Measurements from ENCODE around the gene TIFAB.

The TIFAB gene

DNA sequence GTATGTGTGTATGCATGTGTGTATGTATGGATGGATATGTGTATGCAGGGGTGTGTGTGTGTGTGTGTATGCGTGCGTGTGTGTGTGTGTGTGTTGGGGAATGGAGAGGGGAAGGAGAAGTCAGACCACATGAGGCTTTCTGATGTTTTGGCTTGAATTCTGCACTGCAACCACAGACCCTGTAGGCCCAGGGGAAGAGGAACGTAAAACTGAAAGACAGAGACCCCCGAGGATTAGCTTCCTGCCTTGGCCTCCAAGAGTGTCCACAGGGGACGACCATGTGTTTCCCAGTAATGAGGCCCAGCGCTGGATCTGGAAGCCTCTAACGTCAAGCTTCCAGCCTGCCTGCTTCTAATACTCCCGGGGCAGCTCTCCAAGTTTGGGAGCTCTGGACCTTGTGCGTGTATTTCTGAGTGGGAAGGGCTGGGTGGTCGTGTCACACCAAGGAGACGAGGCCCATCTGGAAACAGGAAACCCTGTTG is 10.8 kb downstream of the TIFAB start:
- Histone ChIP-seq H2AFZ (ENCODE audit: low read depth, low read length) (no peak overlapping the region), H3K27me3 (ENCODE audit: insufficient read depth, low read length) (peaks cover 30% of the 10 kb centered on the region), H3K4me3 (ENCODE audit: low read length) (no peak overlapping the region), H3K4me1 (ENCODE audit: insufficient read depth, low read length) (no peaks in the 10 kb centered on the region), H3K9me3 (ENCODE audit: low read length) (no peaks in the 10 kb centered on the region), H3K36me3 (ENCODE audit: insufficient read depth, low read length) (no peaks in the 10 kb centered on the region)

DNA sequence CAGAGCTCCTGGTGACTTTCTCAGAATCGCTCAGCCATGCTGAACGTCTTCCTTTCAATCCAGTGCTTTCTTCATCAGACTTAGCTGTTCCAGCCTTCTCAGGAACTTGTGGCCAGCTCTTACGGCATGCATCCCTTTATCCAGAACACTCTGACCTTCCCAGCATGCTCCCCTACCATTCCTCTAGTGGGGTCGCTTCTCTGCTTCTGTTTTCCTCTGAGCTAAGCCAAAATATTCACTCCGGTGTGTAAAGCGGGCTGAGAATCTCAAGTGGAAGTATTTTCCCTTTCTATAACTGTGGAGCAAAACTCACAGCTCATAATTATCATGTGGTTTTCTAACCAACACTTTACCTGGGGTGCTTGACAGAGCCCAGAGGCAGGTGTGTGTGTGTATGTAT is 11.2 kb downstream of the TIFAB start:
- H3K4me3 ChIP-seq (ENCODE audit: low read length): no peak overlapping the region
- peaks cover 30% of the 10 kb centered on the region for H3K27me3 ChIP-seq (ENCODE audit: insufficient read depth, low read length)
- no peaks in the 10 kb centered on the region for H3K36me3 ChIP-seq (ENCODE audit: insufficient read depth, low read length)
- H3K4me1 ChIP-seq (ENCODE audit: insufficient read depth, low read length): no peaks in the 10 kb centered on the region
- no peaks in the 10 kb centered on the region for H3K9me3 ChIP-seq (ENCODE audit: low read length)
- H2AFZ ChIP-seq (ENCODE audit: low read depth, low read length): no peak overlapping the region

DNA sequence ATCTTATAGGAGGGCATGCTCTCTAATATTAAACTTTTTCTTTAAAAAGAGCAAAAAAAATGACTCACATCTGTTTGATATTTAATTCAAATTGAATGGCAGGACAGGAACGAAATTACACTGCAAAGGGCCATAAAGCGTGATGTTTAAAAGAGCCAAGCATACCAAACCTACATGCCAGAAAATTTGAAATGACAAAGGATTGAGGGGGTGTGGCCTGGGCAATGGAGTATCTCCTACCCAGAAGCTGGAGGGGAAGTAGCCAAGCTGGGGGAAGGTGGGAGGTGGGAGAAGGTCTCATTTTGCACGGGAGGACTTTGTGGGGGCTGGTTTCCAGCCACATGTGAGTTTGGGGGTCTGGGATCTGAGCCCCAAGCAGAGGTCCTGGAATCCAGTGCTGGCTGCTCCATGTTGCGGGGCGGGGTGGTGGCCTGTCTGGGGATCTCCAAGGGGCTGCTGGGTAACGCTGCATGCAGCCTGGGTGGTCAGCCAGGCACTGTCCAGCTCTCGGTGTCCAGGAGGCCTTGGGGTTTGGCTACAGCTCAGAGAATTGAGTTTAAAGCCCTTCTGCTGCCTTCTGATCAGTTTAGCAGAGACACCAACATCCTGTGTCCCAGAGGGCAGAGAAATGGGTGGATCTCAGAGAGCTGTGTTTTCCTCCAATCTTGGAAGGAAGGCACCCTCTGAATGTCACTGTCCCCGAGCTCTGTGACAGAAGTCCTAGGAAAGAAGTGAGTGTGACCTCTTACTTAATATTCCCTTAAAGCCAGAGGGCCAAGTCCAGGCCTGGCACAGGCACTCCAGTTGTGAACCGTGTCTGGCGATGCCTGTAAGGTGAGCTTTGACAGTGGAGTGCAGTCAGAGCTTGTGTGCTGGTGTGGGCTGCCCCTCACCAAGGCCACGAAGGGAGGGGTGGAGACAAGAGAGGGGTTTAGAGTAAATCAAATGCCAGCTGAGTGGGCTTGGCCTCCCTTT is 12.6 kb downstream of the TIFAB start:
- Histone ChIP-seq H3K9me3 (ENCODE audit: low read length) (no peaks in the 10 kb centered on the region), H3K4me1 (ENCODE audit: insufficient read depth, low read length) (no peaks in the 10 kb centered on the region), H3K36me3 (ENCODE audit: insufficient read depth, low read length) (no peaks in the 10 kb centered on the region), H3K27me3 (ENCODE audit: insufficient read depth, low read length) (peaks cover 23% of the 10 kb centered on the region), H3K4me3 (ENCODE audit: low read length) (no peak overlapping the region), H2AFZ (ENCODE audit: low read depth, low read length) (no peak overlapping the region)

DNA sequence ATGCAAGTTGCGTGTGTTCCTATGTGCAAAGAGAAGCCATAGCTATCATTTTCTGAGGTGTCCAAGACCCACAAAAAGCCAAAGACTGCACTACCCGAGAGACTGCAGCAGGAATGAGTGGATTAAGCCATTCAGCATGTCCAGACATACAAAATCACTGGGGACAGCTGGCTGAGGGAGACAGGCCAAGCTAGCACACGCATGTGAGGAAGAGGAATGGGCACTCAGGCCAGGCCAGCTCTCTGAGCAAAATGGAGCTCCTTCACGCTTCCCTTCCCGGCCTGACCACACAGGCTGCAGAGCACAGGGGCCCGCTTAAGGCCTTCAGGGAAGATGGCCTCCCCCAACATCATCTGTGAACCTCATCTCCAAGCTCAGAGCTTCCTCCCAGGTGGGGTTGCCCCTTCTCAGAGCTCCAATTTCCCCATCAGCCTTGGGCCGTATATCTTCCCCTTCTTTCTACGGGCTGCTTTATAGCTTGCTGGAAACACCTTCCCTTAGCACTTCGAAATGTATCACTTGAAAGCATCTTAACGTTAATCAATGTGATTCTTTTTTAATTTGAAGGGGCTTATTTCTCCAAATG is 13.4 kb downstream of the TIFAB start:
- Histone ChIP-seq H3K4me1 (ENCODE audit: insufficient read depth, low read length) (no peaks in the 10 kb centered on the region), H3K27me3 (ENCODE audit: insufficient read depth, low read length) (peaks cover 20% of the 10 kb centered on the region), H3K9me3 (ENCODE audit: low read length) (no peaks in the 10 kb centered on the region), H3K4me3 (ENCODE audit: low read length) (no peak overlapping the region), H3K36me3 (ENCODE audit: insufficient read depth, low read length) (no peaks in the 10 kb centered on the region), H2AFZ (ENCODE audit: low read depth, low read length) (no peak overlapping the region)

DNA sequence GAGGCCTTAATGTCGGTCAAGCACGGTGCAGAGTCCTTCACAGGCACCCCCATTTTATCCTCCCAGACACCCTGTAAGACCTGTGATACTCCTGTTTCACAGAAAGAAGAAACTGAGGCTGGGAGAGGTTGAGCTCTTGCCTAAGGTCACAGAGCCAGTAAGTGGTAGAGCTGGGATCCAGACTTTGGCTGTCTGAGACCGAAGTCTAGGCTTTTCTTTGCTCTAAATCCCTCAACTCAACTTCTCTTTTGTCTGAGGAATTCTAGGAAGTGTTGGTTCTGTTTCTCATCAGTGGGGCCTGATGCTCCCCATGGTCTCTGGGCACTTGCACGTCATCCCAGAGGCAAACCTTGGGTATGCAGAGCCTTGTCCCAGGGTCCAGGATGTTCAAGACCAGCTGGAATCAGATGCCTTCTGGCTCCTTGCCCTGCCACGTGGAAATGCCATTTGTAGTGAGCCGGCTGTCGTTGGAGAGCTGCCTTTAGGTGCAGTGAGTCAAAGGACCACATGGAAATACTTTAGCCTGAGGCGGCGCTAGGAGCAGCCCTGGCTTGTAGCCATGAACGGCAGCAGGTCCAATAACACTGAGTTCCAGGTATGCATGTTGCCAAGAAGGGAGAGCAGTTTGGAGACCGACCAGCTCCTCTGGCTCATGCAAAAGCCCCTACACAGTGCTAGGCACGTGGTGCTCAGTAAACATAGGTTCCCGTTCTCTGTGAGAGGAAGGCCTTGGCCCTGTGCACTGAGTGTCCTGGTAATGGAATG is 14.2 kb downstream of the TIFAB start:
- H3K4me1 ChIP-seq (ENCODE audit: insufficient read depth, low read length): no peaks in the 10 kb centered on the region
- H3K9me3 ChIP-seq (ENCODE audit: low read length): no peaks in the 10 kb centered on the region
- H3K36me3 ChIP-seq (ENCODE audit: insufficient read depth, low read length): no peaks in the 10 kb centered on the region
- peaks cover 20% of the 10 kb centered on the region for H3K27me3 ChIP-seq (ENCODE audit: insufficient read depth, low read length)
- H3K4me3 ChIP-seq (ENCODE audit: low read length): no peak overlapping the region
- H2AFZ ChIP-seq (ENCODE audit: low read depth, low read length): no peak overlapping the region

DNA sequence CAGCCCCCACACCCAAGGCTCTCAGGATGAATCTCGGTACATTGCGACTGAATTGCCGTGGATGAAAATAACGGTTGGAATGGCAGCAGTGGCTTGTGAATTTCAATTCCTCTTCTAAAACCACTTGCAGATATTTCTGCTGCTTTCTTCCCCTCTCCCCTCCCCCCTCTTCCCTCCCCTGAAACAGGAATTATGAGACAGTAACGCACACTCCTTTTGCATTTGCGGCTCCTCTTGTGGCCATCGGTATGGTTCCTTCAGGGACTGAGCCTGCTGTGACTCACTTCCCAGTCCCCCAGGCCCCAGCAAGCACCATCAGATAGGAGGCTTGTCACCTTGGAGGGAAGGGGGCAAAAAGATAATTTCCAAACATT is 14.7 kb downstream of the TIFAB start:
- Histone ChIP-seq H3K4me1 (ENCODE audit: insufficient read depth, low read length) (no peaks in the 10 kb centered on the region), H2AFZ (ENCODE audit: low read depth, low read length) (no peak overlapping the region)

DNA sequence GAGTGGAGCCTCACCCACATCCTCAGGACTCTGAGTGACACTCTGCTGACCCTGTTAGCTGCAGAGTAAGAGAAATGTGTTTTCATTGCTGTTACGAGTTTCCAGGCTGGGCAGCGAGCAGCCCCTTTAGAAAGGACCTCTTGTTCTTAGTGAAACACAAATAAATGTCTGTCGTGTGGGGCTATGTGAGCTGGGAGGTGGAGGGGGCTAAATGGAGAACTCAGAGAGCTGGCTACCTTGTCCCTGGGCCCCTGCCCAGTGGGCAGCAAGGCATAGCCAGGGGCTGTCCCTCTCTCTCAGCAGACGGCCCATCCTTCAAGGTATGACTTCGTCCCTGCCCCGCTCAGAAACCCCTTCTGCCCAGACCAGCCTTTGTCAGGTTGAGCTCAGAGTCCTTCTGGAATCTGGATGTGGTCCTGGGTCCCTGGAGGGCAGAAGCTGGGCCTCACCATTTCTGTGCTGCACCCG is 15.2 kb downstream of the TIFAB start:
- Histone ChIP-seq H3K9me3 (ENCODE audit: low read length) (no peaks in the 10 kb centered on the region), H3K27me3 (ENCODE audit: insufficient read depth, low read length) (peaks cover 15% of the 10 kb centered on the region), H2AFZ (ENCODE audit: low read depth, low read length) (no peak overlapping the region), H3K36me3 (ENCODE audit: insufficient read depth, low read length) (no peaks in the 10 kb centered on the region), H3K4me3 (ENCODE audit: low read length) (no peak overlapping the region), H3K4me1 (ENCODE audit: insufficient read depth, low read length) (no peaks in the 10 kb centered on the region)

More for the DNA sequence above, 14.7 kb downstream of the TIFAB start:
- H3K4me3 ChIP-seq (ENCODE audit: low read length): no peak overlapping the region
- H3K9me3 ChIP-seq (ENCODE audit: low read length): no peaks in the 10 kb centered on the region
- no peaks in the 10 kb centered on the region for H3K36me3 ChIP-seq (ENCODE audit: insufficient read depth, low read length)
- peaks cover 19% of the 10 kb centered on the region for H3K27me3 ChIP-seq (ENCODE audit: insufficient read depth, low read length)

DNA sequence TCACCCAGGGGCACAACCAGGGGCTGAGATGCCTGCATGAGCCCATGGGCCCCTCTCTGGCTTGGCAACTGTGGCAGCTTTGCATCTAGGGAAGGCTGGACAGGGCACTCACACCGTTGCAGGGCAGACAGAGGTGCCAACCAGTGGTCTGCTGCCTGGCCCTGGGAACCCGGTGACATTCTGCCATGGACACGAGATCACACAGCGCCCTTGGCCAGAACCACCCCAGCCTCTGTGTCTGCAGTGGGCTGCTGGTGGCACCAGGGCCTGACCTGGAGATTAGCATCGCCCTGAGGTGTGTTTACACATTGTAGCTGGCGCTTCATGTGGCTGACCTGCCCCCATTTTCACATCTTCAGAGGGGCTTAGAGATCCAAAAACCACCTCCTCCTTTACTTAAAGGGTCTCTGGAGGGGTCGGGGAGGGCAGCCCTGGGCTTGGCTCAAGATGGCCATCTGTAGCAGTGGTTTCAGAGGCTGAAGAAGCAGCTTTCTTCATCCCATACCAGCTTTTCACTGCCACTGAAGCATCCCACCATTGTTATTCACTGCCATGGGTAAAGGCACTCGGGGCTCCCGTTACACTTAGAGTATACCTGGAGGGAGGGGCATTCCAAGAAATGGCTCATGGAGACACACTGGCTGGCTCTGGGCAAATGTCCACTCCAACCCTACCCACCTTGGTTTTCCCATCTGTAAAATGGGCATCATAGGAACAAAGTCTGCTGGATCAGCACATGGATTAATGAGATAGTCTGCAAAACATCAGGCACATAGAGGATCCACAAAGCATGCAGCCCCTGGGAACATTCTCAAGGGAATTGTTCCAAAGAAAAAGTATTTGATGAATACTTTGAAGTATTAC is 16.5 kb downstream of the TIFAB start:
- Histone ChIP-seq H3K27me3 (ENCODE audit: insufficient read depth, low read length) (peaks cover 13% of the 10 kb centered on the region), H3K36me3 (ENCODE audit: insufficient read depth, low read length) (no peaks in the 10 kb centered on the region), H3K4me3 (ENCODE audit: low read length) (no peak overlapping the region), H3K9me3 (ENCODE audit: low read length) (no peaks in the 10 kb centered on the region), H2AFZ (ENCODE audit: low read depth, low read length) (no peak overlapping the region), H3K4me1 (ENCODE audit: insufficient read depth, low read length) (no peaks in the 10 kb centered on the region)

DNA sequence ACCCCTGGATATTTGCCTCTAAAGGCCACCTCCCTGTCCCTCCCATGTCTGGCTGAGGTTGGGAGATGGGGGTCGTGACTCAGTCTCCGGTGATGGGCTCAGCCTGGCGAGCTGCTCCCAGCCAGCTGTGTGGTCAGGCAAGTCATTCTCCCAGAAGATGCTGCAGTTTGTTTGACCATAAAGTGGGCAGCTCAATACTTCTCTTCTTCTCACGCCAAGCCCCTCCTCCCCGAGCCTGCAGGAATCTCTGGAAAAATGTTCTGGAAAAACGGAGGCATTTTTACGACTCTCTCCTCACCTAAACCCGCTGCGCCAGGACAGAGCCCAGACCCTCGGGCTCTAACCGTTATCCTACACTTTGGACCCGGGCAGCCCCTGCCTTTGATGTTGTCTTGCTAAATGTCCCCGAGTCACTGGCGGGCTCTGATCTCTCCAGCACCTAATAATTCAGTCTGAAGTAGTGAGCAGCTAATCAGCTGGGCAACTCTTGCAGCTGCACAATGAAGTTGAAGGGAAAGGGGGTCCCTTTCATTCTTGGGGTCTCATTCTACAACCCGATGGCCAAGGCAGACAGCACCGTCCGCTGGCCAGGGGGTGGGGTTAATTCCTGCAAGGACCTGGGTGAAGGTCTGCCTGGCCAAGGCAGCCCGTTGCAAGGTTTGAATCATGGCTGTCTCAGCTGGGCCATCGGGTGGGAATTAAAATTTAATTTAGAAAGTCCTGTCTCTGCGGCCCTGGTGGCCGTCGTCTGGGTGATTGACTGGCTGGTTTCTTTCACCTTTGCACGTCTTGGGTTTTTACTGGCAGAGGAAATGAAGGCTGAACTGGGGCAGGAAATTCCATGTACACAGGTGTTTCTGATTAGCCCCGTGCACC is 17.3 kb downstream of the TIFAB start:
- Histone ChIP-seq H3K9me3 (ENCODE audit: low read length) (no peaks in the 10 kb centered on the region), H3K36me3 (ENCODE audit: insufficient read depth, low read length) (no peaks in the 10 kb centered on the region), H3K4me1 (ENCODE audit: insufficient read depth, low read length) (no peaks in the 10 kb centered on the region), H3K4me3 (ENCODE audit: low read length) (no peak overlapping the region), H2AFZ (ENCODE audit: low read depth, low read length) (no peak overlapping the region), H3K27me3 (ENCODE audit: insufficient read depth, low read length) (peaks cover 13% of the 10 kb centered on the region)

DNA sequence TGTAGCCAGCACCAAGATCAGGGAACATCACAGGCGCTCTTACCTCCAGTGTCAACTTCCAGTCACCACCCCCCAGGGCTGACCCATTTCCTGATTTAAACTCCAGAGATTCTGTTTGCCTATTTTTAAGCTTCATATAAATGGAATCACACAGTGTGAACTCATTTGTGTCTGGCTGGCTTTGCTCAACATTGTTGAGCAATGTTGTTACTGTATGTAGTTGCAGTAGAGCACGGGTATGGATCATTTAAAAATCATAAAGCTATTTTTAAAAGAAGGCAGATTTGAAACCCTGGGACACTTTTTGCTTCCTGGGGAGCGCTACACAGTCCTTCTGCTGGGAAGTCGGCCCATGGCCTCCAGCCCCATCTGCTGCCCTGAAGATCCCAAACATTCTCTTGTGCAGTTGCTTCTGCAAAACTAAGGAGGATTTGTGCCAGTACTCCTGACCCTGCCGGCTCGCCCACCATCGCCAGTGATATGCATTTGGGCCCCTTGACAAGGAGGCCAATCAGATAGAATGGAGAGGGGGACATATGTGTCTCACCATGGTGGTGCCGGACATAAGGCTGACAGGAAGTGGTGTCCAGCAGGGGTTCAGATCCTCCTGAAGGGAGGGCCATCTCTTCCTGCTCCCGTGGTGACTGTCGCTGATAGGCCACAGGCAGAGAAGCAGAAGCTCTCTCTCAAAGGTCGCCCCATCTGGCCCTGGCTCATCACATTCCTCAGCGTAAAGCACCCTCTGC is 18.3 kb downstream of the TIFAB start:
- Histone ChIP-seq H3K4me1 (ENCODE audit: insufficient read depth, low read length) (no peaks in the 10 kb centered on the region), H3K36me3 (ENCODE audit: insufficient read depth, low read length) (no peaks in the 10 kb centered on the region), H3K4me3 (ENCODE audit: low read length) (no peak overlapping the region), H3K9me3 (ENCODE audit: low read length) (peaks cover under 1% of the 10 kb centered on the region), H3K27me3 (ENCODE audit: insufficient read depth, low read length) (peaks cover 12% of the 10 kb centered on the region), H2AFZ (ENCODE audit: low read depth, low read length) (no peak overlapping the region)

DNA sequence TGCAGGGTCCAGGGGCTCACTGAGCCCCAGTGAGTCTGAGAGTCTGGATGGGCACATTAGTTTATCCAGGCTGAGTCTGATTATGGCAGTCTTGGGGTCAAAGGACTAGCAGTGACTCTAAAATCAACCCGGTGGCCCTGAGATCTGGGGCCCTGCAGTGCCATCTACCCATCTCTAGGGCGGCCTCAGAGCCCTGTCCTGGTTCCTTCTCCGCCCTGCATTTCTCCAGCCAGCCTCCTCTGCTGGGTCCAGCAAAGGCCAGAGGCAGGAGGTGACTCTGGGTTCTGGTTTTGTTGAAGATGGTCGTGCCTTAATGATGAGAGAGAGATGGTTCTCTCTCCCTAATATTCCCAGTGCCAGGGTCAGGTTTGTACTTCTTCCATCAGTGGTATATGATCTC is 20.0 kb downstream of the TIFAB start:
- Histone ChIP-seq H3K4me1 (ENCODE audit: insufficient read depth, low read length) (no peaks in the 10 kb centered on the region), H3K9me3 (ENCODE audit: low read length) (peaks cover 3% of the 10 kb centered on the region), H2AFZ (ENCODE audit: low read depth, low read length) (no peak overlapping the region), H3K36me3 (ENCODE audit: insufficient read depth, low read length) (no peaks in the 10 kb centered on the region), H3K4me3 (ENCODE audit: low read length) (no peak overlapping the region), H3K27me3 (ENCODE audit: insufficient read depth, low read length) (peaks cover 3% of the 10 kb centered on the region)

Measured in neuron (in vitro differentiated cells).